ENCODE measurements around the gene HLA-DQB1.

Gene HLA-DQB1

GRCh38 chr6:32625137-32625536, 41.3 kb downstream of the HLA-DQB1 start:
- no peak for DNase-seq (ENCODE audit: low spot score)

GRCh38 chr6:32624565-32624964, 41.9 kb downstream of the HLA-DQB1 start:
- DNase-seq (ENCODE audit: low spot score) = no peak

DNA sequence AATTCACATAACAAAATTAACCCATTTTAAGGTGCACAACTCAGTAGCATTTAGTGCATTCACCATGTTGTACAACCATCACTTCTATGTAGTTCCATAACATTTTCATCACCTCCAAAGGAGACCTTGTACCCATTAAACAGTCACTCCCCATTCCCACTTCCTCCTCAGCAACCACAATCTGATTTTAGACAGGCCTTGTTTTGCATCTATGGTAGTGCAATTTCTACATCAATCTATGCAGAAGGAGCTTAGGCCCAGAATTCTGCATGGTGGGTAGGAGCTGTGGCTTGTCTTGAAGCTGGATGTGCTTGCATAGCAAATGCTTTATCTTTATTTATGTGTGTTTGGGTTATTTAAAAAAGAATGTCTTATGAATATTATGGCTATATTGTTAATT, 42.8 kb downstream of the HLA-DQB1 start:
- no peak for DNase-seq (ENCODE audit: low spot score)

- peak; percentile 21 for DNase-seq (ENCODE audit: low spot score)
These were observed 43.7 kb downstream of the HLA-DQB1 start for GRCh38 chr6:32622545-32623401.

DNA sequence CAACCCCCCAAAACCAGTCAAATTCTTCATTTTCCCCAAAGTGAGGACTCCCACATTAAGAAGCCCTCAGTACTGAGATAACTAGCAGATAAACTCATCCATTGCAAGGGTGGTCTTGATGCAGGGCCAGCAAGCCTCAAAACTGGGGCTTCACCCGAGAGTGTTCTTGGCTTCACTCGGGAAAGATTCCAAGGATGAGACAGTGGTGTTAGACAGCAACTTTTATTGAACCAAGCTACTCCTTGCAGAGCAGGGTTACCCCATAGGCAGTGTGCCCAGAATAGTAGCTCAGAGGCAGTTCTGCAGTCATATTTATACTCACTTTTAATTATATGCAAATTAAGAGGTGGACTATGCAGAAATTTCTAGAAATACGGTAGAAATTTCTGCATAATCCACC, 45.1 kb downstream of the HLA-DQB1 start:
- DNase-seq (ENCODE audit: low spot score) = no peak

DNA sequence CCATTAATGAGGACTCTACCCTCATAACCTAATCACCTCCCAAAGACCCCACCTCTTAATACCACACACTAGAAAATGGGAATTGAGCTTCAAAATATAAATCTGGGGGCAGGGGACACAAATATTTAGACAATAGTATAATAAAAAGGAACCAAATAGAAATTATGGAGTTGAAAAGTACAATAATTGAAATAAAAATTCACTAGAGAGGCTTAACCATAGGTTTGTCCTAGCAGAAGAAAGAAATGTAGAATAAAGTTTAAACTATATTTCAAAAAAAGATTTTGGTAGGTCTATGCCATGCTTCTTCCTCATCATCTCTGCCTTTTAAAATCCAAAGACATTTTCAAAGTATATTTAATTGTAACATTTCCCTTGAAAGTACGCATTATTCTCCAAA, 48.7 kb downstream of the HLA-DQB1 start:
- DNase-seq (ENCODE audit: low spot score) = no peak

DNA sequence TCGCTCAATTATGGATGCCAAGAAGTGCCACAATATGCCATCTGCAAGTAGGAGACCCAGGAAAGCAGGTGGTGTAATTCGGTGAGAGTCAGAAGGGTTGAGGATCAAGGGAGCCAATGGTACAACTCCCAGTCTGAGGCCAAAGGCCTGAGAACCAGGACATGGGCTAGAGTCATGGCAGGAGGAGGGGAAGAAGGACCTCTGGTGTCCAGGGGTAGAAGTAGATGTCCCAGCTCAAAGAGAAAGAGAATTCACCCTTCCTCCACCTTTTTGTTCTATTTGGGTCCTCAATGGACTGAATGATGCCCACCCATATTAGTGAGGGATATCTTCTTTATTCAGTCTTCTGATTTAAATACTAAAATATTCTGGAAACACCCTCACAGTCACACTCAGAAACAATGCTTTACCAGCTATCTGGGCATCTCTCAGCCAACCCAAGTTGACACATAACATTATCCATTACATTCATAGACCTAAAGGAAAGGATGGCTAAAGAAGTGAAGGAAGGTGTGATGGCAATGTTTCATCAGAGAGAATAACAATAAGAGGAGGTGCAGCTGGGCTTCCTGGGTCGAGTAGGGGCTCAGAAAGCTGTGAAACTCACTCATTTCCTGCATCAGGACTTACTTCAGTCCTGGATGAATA, 50.4 kb downstream of the HLA-DQB1 start:
- DNase-seq (ENCODE audit: low spot score) = no peak

- DNase-seq (ENCODE audit: low spot score) = no peak
These were observed 51.9 kb downstream of the HLA-DQB1 start for GRCh38 chr6:32614366-32615081.

GRCh38 chr6:32613475-32613874, 53.0 kb downstream of the HLA-DQB1 start:
- DNase-seq (ENCODE audit: low spot score) = no peak

GRCh38 chr6:32610682-32611296, 55.7 kb downstream of the HLA-DQB1 start:
- DNase-seq (ENCODE audit: low spot score) = no peak

- DNase-seq (ENCODE audit: low spot score) = peak; percentile 78
These were observed 56.5 kb downstream of the HLA-DQB1 start for GRCh38 chr6:32609731-32610640.
